Measurements from ENCODE around the gene CEMIP. TPM values are rescaled to one million over a fixed set of nuclear protein-coding genes. Genes with fewer than 3 reads are reported as not detected.

Gene CEMIP
- total and polyA plus RNA-seq, 2 of the 13 experiments (the other 11 are each of a cell fraction or from before 2014, with no cell fraction given) = 4.3 to 28.5 TPM

DNA sequence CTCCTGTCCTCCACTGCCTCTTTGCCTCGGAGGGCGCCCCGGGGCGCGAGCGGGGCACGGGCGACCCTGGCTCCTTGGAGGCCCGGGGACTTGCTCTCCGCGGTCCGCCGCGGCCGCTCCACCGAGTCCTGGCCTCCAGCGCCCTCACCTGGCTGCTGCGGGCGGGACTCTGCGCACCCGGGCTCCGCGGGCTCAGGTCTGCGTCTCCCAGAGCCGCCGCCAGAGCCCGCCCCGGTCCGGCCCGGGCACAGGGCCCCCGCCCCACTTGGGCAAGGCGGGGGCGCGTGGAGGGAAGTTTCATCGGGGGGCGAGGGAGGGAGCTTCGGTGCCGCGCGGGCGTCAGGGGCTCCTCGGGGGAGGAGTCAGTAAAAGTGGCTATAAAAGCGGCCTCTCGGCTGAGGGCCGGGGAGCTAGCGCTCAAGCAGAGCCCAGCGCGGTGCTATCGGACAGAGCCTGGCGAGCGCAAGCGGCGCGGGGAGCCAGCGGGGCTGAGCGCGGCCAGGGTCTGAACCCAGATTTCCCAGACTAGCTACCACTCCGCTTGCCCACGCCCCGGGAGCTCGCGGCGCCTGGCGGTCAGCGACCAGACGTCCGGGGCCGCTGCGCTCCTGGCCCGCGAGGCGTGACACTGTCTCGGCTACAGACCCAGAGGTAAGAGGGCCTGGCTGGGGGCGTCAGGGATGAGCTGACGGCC is at the start of gene CEMIP (continued):
- TF ChIP-seq, protein P1, sequence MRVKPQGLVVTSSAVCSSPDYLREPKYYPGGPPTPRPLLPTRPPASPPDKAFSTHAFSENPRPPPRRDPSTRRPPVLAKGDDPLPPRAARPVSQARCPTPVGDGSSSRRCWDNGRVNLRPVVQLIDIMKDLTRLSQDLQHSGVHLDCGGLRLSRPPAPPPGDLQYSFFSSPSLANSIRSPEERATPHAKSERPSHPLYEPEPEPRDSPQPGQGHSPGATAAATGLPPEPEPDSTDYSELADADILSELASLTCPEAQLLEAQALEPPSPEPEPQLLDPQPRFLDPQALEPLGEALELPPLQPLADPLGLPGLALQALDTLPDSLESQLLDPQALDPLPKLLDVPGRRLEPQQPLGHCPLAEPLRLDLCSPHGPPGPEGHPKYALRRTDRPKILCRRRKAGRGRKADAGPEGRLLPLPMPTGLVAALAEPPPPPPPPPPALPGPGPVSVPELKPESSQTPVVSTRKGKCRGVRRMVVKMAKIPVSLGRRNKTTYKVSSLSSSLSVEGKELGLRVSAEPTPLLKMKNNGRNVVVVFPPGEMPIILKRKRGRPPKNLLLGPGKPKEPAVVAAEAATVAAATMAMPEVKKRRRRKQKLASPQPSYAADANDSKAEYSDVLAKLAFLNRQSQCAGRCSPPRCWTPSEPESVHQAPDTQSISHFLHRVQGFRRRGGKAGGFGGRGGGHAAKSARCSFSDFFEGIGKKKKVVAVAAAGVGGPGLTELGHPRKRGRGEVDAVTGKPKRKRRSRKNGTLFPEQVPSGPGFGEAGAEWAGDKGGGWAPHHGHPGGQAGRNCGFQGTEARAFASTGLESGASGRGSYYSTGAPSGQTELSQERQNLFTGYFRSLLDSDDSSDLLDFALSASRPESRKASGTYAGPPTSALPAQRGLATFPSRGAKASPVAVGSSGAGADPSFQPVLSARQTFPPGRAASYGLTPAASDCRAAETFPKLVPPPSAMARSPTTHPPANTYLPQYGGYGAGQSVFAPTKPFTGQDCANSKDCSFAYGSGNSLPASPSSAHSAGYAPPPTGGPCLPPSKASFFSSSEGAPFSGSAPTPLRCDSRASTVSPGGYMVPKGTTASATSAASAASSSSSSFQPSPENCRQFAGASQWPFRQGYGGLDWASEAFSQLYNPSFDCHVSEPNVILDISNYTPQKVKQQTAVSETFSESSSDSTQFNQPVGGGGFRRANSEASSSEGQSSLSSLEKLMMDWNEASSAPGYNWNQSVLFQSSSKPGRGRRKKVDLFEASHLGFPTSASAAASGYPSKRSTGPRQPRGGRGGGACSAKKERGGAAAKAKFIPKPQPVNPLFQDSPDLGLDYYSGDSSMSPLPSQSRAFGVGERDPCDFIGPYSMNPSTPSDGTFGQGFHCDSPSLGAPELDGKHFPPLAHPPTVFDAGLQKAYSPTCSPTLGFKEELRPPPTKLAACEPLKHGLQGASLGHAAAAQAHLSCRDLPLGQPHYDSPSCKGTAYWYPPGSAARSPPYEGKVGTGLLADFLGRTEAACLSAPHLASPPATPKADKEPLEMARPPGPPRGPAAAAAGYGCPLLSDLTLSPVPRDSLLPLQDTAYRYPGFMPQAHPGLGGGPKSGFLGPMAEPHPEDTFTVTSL (CRISPR knock-in tag; IDR thresholded peaks at IDR 0.05; ENCODE audit: borderline replicate concordance) = no peak
- TF ChIP-seq ZNF678 (CRISPR knock-in tag; IDR thresholded peaks at IDR 0.05) (no peak), ETV5 (CRISPR knock-in tag; IDR thresholded peaks at IDR 0.05; ENCODE audit: borderline replicate concordance) (no peak), RBM39 (IDR thresholded peaks at IDR 0.05; ENCODE audit: low read depth, low read length, poor library complexity, severe bottlenecking) (no peak), RFXANK (CRISPR knock-in tag; IDR thresholded peaks at IDR 0.05) (no peak), SCMH1 (CRISPR knock-in tag; IDR thresholded peaks at IDR 0.05; ENCODE audit: borderline replicate concordance) (no peak), POLR2A (IDR thresholded peaks at IDR 0.05; ENCODE audit: insufficient read depth in 1 of 2, low read depth in 2 of 2, low read length in 2 of 2) (peak; percentile 64 to 86), RNF219 (CRISPR knock-in tag; IDR thresholded peaks at IDR 0.05) (no peak), POGZ (CRISPR knock-in tag; IDR thresholded peaks at IDR 0.05) (no peak), SRSF4 (IDR thresholded peaks at IDR 0.05; ENCODE audit: low read depth, low read length, poor library complexity, severe bottlenecking) (no peak), CBX5 (CRISPR knock-in tag; IDR thresholded peaks at IDR 0.05; ENCODE audit: borderline replicate concordance) (no peak), BHLHE40 (IDR thresholded peaks at IDR 0.05; ENCODE audit: low read length) (no peak), ZSCAN22 (CRISPR knock-in tag; IDR thresholded peaks at IDR 0.05) (no peak), SNAI1 (CRISPR knock-in tag; IDR thresholded peaks at IDR 0.05; ENCODE audit: borderline replicate concordance) (no peak), GPBP1L1 (CRISPR knock-in tag; IDR thresholded peaks at IDR 0.05) (no peak), DR1 (CRISPR knock-in tag; IDR thresholded peaks at IDR 0.05) (peak; percentile 62), CENPT (CRISPR knock-in tag; IDR thresholded peaks at IDR 0.05; ENCODE audit: low read depth) (no peak), NR2C2 (CRISPR knock-in tag; IDR thresholded peaks at IDR 0.05; ENCODE audit: borderline replicate concordance) (no peak), WIZ (CRISPR knock-in tag; IDR thresholded peaks at IDR 0.05) (no peak), MAFK (conservative IDR thresholded peaks at IDR 0.05 in 1 of 2, IDR thresholded peaks at IDR 0.05 in 1 of 2; ENCODE audit: low read length in 2 of 2) (no peak), JARID2 (CRISPR knock-in tag; IDR thresholded peaks at IDR 0.05; ENCODE audit: insufficient replicate concordance) (no peak)
